Right lobe of liver (tissue), 6 donors: ENCODE results near the gene RTN4R. TPM values are rescaled to one million over a fixed set of nuclear protein-coding genes. Genes with fewer than 3 reads are reported as not detected.
"Not testable (repeated sequence)": the region's sequence is repeated elsewhere in the genome, so short reads cannot be mapped to it uniquely, and the experiment has no call there.

Source experiments
- ATAC-seq, 4 donors: fragments of 200-7000 bp; cut with Tn5 transposase; one replicate each; pipeline ENCODE4 v1.9.1; 2020; ENCODE audit warnings: mild to moderate bottlenecking in 4 of 4, moderate library complexity in 4 of 4
- DNase-seq, 3 donors: peaks; one replicate each; pipeline ENCODE4 v3.0.0-alpha.2; 2020
- H3K27ac ChIP-seq, 3 donors: fragments of 200-600 bp; one replicate each; pipeline ENCODE4 v1.8.0; 2022
- H3K27me3 ChIP-seq, 2 donors: fragments of 200-600 bp; one replicate each; pipeline ENCODE4 v1.8.0; 2022
- H3K36me3 ChIP-seq, 4 donors: fragments of 200-600 bp; sonication (generic) in 1 of 4; one replicate each; pipeline versions ENCODE4 v1.5.1 to v1.8.0; 2017 to 2022; ENCODE audit warnings: control low read depth in 1 of 4
- H3K4me1 ChIP-seq, 4 donors: fragments of 200-600 bp; sonication (generic) in 1 of 4; one replicate each; pipeline versions ENCODE4 v1.5.1 to v1.8.0; 2017 to 2022; ENCODE audit warnings: control low read depth in 1 of 4
- H3K4me3 ChIP-seq, 3 donors: fragments of 200-600 bp; one replicate each; pipeline ENCODE4 v1.8.0; 2022
- H3K9me3 ChIP-seq, 4 donors: fragments of 200-600 bp; sonication (generic) in 1 of 4; one replicate each; pipeline versions ENCODE4 v1.5.1 to v1.8.0; 2017 to 2022; ENCODE audit warnings: control low read depth in 1 of 4
- POLR2A ChIP-seq: fragments of 450-650 bp; IDR thresholded peaks from one replicate; pipeline ENCODE4 v1.6.1; 2017; ENCODE audit warnings: antibody characterized with exemption, mild to moderate bottlenecking
- WGBS: methylation state at CpG from one replicate; pipeline ENCODE4 v1.1.6; 2018; ENCODE audit warnings: low coverage, low lambda C conversion rate; ENCODE audit not compliant: insufficient coverage; ENCODE audit errors: missing lambda C conversion rate; 5-methylcytosine and 5-hydroxymethylcytosine counted together
- intact Hi-C, 2 donors: fragments of 100-400 bp; cut with DNase I; formaldehyde crosslinking; loops; one replicate each; pipeline versions ENCODE4 v1.11.2 to v1.14.1; 2022
- total RNA-seq, 6 experiments: library from RNA; depleted of rRNA in 2 of 6; stranded (reverse); fragments of >200 nt in 2 of 6; fragmentation: NEBNext Ultra II Directional in 3 of 6; extraction: Animal tissue kit (Norgen Biotek cat#: 25700) in 3 of 6; gene quantifications; one replicate each; pipeline versions ENCODE4 v1.1.0 to v1.2.4, GENCODE V29; 2016 to 2023
- TF ChIP-seq, protein P1 (sequence below), 4 donors: fragments of 200-600 bp in 3 of 4; fragments of 450-650 bp in 1 of 4; IDR thresholded peaks; one replicate each; pipeline versions ENCODE4 v1.5.1 to v1.8.0; 2016 to 2022; ENCODE audit warnings: antibody characterized with exemption in 4 of 4, mild to moderate bottlenecking in 2 of 4
- donor health status: DM: no; HTN: yes; CAD: no.
- donor health status: DM: no; HTN: no; CAD: no.
- donor health status: DM: no; HTN: no; CAD: no.
- donor health status: DM: no; HTN: yes; CAD: no.
- donor health status: DM: no; HTN: yes; CAD: no.

RTN4R gene
- total RNA-seq, 6 experiments from 2014 or later = 3.0 to 12.4 (median 8.5) TPM

DNA sequence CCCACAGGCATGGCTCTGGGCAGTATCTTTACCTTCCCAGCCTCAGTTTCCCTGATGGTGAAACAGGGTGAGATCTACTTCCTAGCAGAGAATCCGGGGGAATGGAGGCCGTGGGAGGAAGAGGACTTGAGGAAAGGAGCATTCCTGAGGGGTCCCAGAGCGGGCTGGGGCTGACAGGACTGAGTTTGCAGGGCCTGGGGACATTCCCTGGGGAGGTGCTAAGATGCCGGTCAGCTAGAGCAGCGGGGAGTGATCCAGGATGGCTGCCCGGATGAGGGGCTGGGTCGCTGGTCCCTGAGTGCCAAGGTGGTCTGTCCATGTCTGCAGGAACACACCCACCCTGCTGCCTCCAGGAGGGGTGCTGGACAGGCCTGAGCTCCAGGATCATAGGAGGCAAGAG is 8.3 kb upstream of the RTN4R start:
- intact Hi-C loops = no loop called here
- ATAC-seq (no peak), DNase-seq (no peak)
- H3K36me3 ChIP-seq = no peaks in the 10 kb centered on the region
- TF ChIP-seq, protein P1, sequence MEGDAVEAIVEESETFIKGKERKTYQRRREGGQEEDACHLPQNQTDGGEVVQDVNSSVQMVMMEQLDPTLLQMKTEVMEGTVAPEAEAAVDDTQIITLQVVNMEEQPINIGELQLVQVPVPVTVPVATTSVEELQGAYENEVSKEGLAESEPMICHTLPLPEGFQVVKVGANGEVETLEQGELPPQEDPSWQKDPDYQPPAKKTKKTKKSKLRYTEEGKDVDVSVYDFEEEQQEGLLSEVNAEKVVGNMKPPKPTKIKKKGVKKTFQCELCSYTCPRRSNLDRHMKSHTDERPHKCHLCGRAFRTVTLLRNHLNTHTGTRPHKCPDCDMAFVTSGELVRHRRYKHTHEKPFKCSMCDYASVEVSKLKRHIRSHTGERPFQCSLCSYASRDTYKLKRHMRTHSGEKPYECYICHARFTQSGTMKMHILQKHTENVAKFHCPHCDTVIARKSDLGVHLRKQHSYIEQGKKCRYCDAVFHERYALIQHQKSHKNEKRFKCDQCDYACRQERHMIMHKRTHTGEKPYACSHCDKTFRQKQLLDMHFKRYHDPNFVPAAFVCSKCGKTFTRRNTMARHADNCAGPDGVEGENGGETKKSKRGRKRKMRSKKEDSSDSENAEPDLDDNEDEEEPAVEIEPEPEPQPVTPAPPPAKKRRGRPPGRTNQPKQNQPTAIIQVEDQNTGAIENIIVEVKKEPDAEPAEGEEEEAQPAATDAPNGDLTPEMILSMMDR (IDR thresholded peaks at IDR 0.05) = no peak
- TF ChIP-seq POLR2A = no peak
- H3K27me3 ChIP-seq = no peaks in the 10 kb centered on the region
- H3K9me3 ChIP-seq = no peaks in the 10 kb centered on the region
- H3K4me3 ChIP-seq = no peak overlapping the region
- no peak overlapping the region for H3K27ac ChIP-seq
- H3K4me1 ChIP-seq = no peaks in the 10 kb centered on the region
- WGBS = 93% methylated on average over 2 of the region's 7 CpGs

GRCh38 chr22:20275836-20276235 is 7.7 kb upstream of the RTN4R start:
- Histone ChIP-seq H3K4me1 (no peaks in the 10 kb centered on the region), H3K27me3 (no peaks in the 10 kb centered on the region), H3K9me3 (no peaks in the 10 kb centered on the region), H3K36me3 (no peaks in the 10 kb centered on the region), H3K27ac (no peak overlapping the region), H3K4me3 (no peak overlapping the region)
- 92% methylated on average over 13 of the region's 13 CpGs for WGBS
- TF ChIP-seq, protein P1 (IDR thresholded peaks at IDR 0.05) = no peak
- no peak for TF ChIP-seq POLR2A
- DNase-seq (no peak), ATAC-seq (no peak)
- intact Hi-C loops = no loop called here

GRCh38 chr22:20275325-20275724 is 7.2 kb upstream of the RTN4R start:
- DNase-seq, H3K27ac ChIP-seq, intact Hi-C loops: not testable (repeated sequence)

DNA sequence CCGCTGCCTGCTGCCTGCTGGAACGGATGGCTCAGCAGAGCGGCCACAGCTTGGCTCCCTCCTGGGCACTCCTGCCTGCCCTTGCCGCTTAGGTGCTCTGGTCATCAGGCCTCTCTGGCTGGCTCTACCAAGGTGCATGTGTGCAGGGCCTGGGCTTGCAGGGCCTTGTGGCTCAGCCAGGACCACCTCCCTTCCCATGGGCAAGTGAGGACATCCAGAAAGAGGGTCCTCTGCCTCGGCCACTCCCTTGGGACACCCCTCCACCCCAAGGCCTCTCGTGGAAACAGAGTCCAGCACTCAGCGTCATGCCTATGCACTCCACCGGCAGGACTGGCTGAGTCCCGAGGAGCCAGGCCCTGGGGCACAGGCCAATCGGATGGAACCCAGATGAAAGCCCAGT is 6.3 kb upstream of the RTN4R start:
- H3K4me1 ChIP-seq, H3K27ac ChIP-seq, H3K27me3 ChIP-seq, H3K9me3 ChIP-seq, H3K4me3 ChIP-seq, DNase-seq, ATAC-seq, intact Hi-C loops, H3K36me3 ChIP-seq: not testable (repeated sequence)
- 100% methylated on average over 2 of the region's 10 CpGs for WGBS

More at GRCh38 chr22:20275325-20275724, 7.2 kb upstream of the RTN4R start:
- WGBS = 76% methylated on average over 3 of the region's 7 CpGs
- not testable (repeated sequence) for H3K4me3 ChIP-seq, ATAC-seq, H3K4me1 ChIP-seq, H3K27me3 ChIP-seq, H3K9me3 ChIP-seq, H3K36me3 ChIP-seq

- ATAC-seq (no peak), DNase-seq (no peak)
- Histone ChIP-seq H3K4me1 (no peaks in the 10 kb centered on the region), H3K36me3 (no peaks in the 10 kb centered on the region), H3K9me3 (no peaks in the 10 kb centered on the region), H3K27ac (no peak overlapping the region), H3K4me3 (no peak overlapping the region), H3K27me3 (no peaks in the 10 kb centered on the region)
- intact Hi-C loops = no loop called here
- WGBS = no CpG with 5 or more reads among the region's 12 CpGs
- TF ChIP-seq POLR2A = no peak
- TF ChIP-seq, protein P1 (IDR thresholded peaks at IDR 0.05) = no peak
Measured at GRCh38 chr22:20273758-20274181, 5.7 kb upstream of the RTN4R start.

DNA sequence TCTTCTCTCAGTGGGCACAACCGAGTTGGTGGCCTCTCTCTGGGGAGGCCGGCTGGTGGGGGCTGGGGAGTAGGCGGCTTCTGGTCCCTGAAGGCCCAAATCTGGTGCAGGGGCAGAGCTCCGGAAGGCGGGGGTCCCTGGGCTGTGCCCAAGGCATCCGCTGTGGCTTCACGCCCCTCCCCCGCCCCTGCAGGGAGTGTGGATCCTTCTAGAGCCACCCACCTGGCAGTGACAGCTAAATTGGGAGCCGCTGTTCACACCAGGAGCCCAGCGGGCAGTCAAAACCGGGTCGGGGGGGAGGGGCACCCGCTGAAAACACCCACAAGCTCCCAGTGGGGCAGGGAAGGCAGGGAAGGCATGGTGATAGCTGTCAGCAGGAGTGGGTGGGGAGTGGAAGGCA is 4.6 kb upstream of the RTN4R start:
- Histone ChIP-seq H3K4me3 (no peak overlapping the region), H3K27me3 (no peaks in the 10 kb centered on the region), H3K36me3 (no peaks in the 10 kb centered on the region), H3K4me1 (no peaks in the 10 kb centered on the region), H3K9me3 (no peaks in the 10 kb centered on the region), H3K27ac (no peak overlapping the region)
- intact Hi-C loops = no loop called here
- ATAC-seq (no peak), DNase-seq (no peak)
- no peak for TF ChIP-seq POLR2A
- TF ChIP-seq, protein P1 (IDR thresholded peaks at IDR 0.05) = no peak
- no CpG with 5 or more reads among the region's 13 CpGs for WGBS
